Activated naive CD4-positive, alpha-beta T cell treated with anti-CD3 and anti-CD28 coated beads, Interleukin-2, amount 50 U/mL, for 16 hours (primary cell): Measurements from ENCODE around the gene MYCBP2.
"Not testable (repeated sequence)": the region's sequence is repeated elsewhere in the genome, so short reads cannot be mapped to it uniquely, and the experiment has no call there.

Experiments
- DNase-seq: peaks from one replicate; pipeline ENCODE4 v3.0.0-alpha.2; 2020

MYCBP2 gene

DNA sequence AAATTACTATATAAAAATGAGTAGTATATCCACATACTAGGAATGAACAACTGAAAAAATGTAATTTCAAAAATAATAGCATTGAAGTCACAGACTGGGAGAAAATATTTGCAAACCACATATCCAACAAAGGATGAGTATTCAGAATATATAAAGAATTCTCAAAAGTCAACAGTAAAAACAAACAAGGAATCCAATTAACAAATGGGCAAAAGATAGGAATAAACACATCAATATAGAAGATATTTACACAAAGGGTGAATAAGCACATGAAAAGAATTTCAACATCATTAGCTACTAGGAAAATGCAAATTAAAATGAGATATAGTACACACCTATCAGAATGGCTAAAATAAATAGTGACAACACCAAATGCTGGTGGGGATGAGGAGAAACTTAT is 37.0 kb downstream of the MYCBP2 start:
- no peak for DNase-seq

GRCh38 chr13:77285632-77286031 is 41.3 kb downstream of the MYCBP2 start:
- not testable (repeated sequence) for DNase-seq

GRCh38 chr13:77285098-77285497 is 41.8 kb downstream of the MYCBP2 start:
- DNase-seq = no peak

DNA sequence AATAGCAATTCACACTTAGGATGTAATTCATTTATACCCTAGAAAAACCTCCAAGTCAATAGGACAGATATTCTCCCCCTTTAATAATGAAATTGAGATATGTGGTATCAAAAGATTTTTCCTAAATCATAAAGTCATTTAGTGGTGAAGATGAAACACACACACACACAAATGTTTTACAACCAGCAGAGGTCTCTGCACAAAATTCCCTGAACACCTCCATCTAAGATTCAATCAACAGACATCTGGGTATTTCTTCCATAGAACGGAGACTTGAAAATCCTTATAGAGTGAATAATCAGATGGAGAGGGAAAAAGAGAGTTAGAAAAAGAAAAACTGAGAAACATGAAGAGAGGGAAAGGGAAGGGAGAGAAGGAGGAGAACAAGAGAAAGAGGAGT is 52.8 kb downstream of the MYCBP2 start:
- DNase-seq = no peak

- no peak for DNase-seq
Observed at GRCh38 chr13:77269141-77269540, 57.8 kb downstream of the MYCBP2 start.

DNA sequence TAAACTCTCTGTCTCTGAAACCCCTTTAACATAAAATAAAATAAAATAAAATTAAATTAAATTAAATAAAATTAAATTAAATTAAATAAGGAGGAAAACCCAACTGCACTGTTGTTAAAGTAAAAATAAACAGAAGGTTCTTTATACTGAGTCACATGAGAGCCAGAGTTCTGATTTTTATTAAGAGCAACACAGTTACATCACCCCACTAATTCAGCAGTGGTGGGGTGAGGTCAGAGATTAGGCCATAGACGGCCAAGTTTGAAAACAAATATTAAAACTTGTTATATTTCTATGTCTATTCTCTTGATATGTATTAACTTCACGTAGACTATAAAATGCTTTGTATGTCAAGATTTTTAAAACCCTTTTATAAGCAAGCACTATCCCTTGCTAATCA is 59.5 kb downstream of the MYCBP2 start:
- no peak for DNase-seq

DNA sequence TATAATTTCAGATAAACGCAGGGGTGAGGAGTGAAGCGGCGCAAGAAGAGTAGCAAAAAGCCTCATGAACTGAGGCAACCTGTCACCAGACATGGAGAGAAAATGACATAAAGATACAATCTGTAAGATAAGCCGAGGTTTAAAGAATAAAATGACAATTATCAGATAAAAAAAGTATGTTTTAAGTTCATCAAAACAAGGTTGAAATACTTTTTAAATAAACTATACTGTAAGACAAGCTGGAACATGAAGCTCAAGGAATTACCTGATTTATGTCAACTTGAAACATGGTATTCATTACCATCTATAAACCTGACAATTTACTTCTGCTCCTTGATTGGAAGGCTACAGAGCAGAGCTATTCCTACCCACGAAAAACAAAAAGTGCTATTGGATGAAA is 61.6 kb downstream of the MYCBP2 start:
- no peak for DNase-seq

DNA sequence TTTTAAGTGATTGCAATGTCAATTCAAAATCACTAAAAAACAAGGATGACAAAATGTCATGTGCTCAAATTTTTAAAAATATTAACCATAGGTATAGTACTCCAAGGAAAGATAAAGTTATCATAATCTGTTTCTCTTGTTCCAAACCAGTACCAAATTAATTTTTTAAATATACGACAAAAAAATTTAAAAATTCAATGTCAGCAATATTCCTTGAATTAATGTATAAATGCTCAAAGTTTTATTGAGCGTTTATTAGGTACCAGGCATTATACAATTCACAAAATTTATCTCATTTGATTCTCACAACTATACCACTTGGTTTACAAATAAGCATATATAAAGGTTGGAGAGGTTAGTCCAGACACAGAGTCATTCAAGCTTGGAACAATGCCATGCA is 64.7 kb downstream of the MYCBP2 start:
- DNase-seq = no peak

DNA sequence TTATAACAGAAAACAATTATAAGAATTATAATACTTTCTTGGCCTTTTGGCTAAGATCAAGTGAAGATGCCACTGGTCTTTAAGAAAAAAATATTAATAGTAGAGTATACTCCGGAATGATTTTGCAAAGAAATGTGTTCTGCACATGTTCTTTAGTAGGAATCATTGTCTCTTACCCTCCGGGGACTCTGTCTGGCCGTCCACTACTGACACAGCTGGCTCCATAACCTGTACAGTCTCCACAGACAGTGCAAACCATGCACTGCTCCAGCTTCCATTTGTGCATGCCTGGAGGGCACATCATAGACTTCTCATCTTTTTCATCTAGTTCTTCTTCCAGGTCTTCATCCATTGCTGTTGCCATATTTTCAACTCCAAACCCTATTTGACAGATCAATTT is 75.9 kb downstream of the MYCBP2 start:
- no peak for DNase-seq

- not testable (repeated sequence) for DNase-seq
Observed at GRCh38 chr13:77245224-77245623, 81.7 kb downstream of the MYCBP2 start.

DNA sequence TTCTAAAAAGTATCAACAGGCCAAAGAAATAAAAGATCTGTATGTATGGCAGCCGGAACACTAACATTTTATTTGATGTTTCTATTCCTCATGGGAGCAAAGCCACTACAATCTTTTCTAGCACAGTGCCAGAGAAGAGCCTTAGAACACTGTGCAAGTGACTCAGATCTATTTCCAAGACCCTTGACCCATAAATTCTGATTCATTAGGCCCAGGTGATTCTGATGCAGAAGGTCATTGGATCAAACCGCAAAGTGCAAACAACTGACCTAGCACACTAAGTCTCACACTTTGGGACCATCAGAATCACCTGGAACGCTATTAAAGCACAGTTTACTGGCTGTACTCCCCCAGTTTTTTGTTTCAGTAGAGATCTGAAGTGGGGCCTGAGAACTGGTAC is 87.6 kb downstream of the MYCBP2 start:
- no peak for DNase-seq

GRCh38 chr13:77235456-77236022 is 91.4 kb downstream of the MYCBP2 start:
- no peak for DNase-seq

DNA sequence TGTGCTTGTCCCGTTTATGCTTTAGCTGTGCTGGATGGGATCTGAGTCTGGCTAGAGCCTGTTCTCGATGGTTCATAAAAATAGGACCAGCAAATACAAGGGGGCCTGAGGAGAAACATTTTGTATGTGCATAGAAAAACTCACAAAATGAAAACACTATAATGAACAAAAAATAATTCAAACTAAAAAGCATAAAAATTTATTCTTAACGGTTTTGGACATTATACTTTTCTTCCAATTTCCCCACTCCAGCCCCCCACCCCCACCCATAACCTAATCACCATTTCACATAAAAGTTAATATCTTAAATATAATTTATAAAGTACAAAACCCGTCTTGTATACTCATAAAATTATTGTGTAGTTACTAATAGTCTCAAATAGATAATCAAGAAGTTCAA is 93.7 kb downstream of the MYCBP2 start:
- DNase-seq = no peak

DNA sequence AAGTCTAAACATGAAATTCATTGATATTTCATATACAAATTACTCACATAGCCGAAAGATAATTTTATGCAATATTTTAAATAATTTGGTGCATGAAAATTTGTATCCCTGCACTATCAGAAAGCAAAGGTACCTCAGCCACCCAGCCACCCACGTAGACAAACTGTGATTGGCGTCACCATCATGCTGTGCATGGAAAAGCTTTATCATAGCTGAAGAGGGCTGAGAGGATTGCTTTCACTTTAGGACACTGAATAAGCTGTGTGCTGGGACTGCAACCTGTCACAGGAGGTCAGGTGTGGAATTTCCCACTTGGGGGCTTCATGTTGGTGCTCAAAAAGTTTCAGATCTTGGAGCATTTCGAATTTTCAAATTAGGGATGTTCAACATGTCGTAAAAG is 96.3 kb downstream of the MYCBP2 start:
- no peak for DNase-seq

DNA sequence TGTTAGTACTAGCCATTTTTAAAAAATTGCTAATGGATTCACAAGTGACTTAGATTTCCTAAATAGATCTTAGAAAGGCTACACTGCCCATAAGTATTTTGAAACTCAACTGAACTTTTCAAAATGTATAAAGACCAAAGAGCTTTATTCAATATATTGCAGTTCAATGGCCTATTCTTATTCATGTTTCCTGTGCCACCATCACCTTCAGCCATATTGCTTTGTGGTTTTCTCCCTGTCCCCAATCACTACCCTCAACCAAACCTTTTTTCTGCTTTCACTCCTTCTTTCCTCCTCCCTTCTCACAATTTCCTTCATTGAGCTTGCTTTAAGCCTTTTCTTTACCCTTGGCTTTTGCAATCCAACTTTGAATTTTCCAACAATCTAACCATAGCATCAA is 100.9 kb downstream of the MYCBP2 start:
- DNase-seq = no peak

- no peak for DNase-seq
Observed at GRCh38 chr13:77222909-77223308, 104.0 kb downstream of the MYCBP2 start.

DNA sequence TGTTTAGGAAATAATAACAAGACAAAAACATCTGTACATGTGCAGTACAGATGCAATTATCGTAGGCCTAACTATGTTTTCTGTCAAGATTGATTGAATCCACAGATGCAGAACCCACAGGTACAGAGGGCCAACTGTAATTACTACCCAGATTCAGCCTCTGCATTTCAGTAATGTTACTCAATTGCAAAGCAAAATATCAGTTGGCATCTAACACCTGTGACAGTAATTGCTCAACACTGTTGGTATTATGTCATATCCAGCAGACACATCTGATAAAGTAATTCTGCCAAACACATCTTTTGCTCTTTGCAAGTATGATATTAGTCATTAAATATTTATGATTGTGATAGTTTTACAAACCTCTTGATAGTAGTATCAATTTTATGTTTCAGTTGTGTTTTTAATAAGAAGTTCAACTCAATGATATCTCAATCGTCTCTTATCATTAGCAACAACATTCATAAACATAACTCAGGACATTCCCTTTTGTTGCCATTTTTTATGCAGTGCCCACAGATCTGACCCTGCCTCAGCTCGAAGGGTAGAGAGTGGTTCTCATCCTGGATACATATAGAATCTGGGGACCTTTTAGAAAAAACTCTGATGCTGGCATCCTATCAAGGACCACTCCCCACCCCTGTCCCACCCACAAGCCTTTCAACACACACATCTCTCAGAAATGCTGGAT is 104.7 kb downstream of the MYCBP2 start:
- no peak for DNase-seq

GRCh38 chr13:77219401-77219800 is 107.5 kb downstream of the MYCBP2 start:
- no peak for DNase-seq

DNA sequence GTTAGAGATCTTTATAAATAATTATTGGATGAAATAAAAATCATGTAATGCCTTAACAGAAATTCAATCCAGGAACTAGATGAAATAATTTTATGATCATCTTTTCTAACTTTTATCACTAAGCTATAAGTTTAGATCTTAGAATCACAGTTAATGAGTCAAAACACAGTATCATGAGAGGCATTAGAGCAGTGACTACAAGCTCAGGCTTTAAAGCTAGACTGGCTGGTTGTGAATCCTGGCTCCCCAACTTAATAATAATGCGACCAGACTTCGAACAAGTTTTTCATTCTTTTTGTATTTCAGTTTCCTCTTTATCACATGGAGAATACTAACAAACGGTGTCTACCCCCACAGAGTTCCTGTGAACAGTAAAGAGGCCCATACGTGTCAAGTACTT is 108.6 kb downstream of the MYCBP2 start:
- no peak for DNase-seq

GRCh38 chr13:77215543-77215942 is 111.4 kb downstream of the MYCBP2 start:
- DNase-seq = no peak

DNA sequence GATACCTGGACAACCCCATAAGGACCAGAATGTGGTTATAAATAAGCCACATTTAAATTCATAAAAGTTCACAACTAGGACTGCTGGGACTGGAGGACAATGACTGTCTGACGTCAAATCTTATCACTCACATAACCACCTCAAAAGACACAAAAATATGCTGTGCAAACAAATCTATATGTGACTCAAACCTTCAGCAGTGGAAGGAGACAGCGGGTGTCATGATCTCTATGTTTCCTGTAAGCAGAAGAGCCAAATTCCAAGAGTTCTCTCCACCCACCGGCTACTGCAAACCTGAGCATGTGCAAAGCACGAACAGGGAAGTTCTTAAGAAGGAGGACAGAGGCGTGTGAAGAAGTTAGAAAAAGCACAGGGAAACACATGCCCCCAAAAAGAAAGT is 113.2 kb downstream of the MYCBP2 start:
- DNase-seq = no peak

DNA sequence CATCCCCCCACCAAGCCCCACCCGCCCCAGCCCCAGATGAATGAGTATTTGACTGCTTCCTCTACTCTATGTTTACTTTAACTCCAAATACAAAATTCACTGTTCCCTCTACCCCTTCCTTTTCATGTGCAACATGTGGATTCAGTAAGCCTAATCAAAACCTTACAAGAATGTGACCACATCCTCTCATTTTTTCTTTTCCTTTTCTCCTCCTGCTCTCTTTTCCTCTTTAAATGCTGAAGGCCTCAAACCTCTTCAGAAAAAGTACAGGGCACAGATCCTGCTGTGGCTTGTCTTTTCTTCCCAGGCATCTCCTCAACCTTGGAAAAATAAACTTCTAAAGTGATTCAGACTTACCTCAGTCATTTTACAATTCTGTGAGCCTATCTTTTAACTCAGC is 119.0 kb downstream of the MYCBP2 start:
- no peak for DNase-seq

GRCh38 chr13:77198995-77199394 is 127.9 kb downstream of the MYCBP2 start:
- DNase-seq = not testable (repeated sequence)

DNA sequence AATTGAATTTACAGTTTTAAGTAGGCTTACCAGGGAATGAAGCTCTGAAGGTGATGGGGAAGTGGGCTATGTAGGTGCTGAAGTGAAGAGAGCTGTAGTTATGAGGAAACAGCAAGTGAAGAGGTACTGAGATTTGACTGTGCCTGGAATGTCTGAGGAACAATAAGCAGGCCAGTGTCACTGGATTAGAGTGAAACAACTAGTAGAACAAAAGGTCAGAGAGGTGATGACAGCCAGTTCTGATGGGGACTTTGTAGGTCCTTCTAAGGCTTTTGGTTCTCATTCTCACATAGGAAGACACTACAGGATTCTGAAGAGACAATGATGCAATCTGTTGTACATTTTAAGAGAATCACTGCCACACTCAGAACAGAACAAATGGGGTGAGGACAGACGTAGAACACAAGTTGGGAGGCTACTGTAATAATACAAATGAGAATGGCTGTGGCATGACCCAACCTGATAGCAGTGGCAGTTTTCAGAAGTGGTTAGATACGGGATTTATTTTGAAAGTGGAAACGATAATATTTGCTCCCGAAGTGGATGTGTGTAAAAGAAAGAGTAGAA is 130.8 kb downstream of the MYCBP2 start:
- no peak for DNase-seq
